ENCODE results near the gene A1BG. TPM values are rescaled to one million over a fixed set of nuclear protein-coding genes. Genes with fewer than 3 reads are reported as not detected.

The A1BG gene
- total RNA-seq, 1 experiment from 2014 or later: 1.9 TPM

GRCh38 chr19:58355215-58355796, 2.0 kb upstream of the A1BG start:
- ChIA-PET POLR2A (ENCODE audit: unreplicated experiment) (no interaction called here), CTCF (no interaction called here)
- H3K79me2 ChIP-seq (ENCODE audit: low read length): no peaks in the 10 kb centered on the region
- no peak for DNase-seq
- H4K20me1 ChIP-seq (ENCODE audit: low read length): no peaks in the 10 kb centered on the region
- H2AFZ ChIP-seq (ENCODE audit: low read length): no peak overlapping the region
- no peaks in the 10 kb centered on the region for H3K4me1 ChIP-seq (ENCODE audit: insufficient read depth, low read length)
- no peaks in the 10 kb centered on the region for H3K36me3 ChIP-seq (ENCODE audit: low read depth, low read length)
- no peak overlapping the region for H3K4me2 ChIP-seq (ENCODE audit: low read length)
- H3K9ac ChIP-seq (ENCODE audit: low read length): no peak overlapping the region
- intact Hi-C loops (cut with micrococcal nuclease): no loop called here
- H3K9me2 ChIP-seq (replicated peaks; ENCODE audit: low read length): no peaks in the 10 kb centered on the region
- no peaks in the 10 kb centered on the region for H3F3A ChIP-seq (ENCODE audit: low read length, unreplicated experiment)
- H3K9me3 ChIP-seq (ENCODE audit: low read length): no peaks in the 10 kb centered on the region
- no peak overlapping the region for H3K27ac ChIP-seq (ENCODE audit: low read length)
- peaks cover 7% of the 10 kb centered on the region for H3K27me3 ChIP-seq (ENCODE audit: low read length)
- no peak overlapping the region for H3K4me3 ChIP-seq (ENCODE audit: low read length)
- no peak for ATAC-seq
- no TSS peak for BruUV-seq (replicated peaks)
- no peak for TF ChIP-seq CTCF (conservative IDR thresholded peaks at IDR 0.05; ENCODE audit: low read depth, low read length)

GRCh38 chr19:58354478-58355030, 1.3 kb upstream of the A1BG start:
- H3K4me2 ChIP-seq (ENCODE audit: low read length): no peak overlapping the region
- H3K4me3 ChIP-seq (ENCODE audit: low read length): no peak overlapping the region
- no peaks in the 10 kb centered on the region for H3K4me1 ChIP-seq (ENCODE audit: insufficient read depth, low read length)
- ATAC-seq: no peak
- H2AFZ ChIP-seq (ENCODE audit: low read length): no peak overlapping the region
- ChIA-PET POLR2A (ENCODE audit: unreplicated experiment) (no interaction called here), CTCF (no interaction called here)
- BruUV-seq (replicated peaks): no TSS peak
- no peaks in the 10 kb centered on the region for H3K9me3 ChIP-seq (ENCODE audit: low read length)
- H3K9me2 ChIP-seq (replicated peaks; ENCODE audit: low read length): no peaks in the 10 kb centered on the region
- H3F3A ChIP-seq (ENCODE audit: low read length, unreplicated experiment): no peaks in the 10 kb centered on the region
- H3K27ac ChIP-seq (ENCODE audit: low read length): no peak overlapping the region
- peaks cover 15% of the 10 kb centered on the region for H3K27me3 ChIP-seq (ENCODE audit: low read length)
- H3K79me2 ChIP-seq (ENCODE audit: low read length): no peaks in the 10 kb centered on the region
- no peak for DNase-seq
- H4K20me1 ChIP-seq (ENCODE audit: low read length): no peaks in the 10 kb centered on the region
- H3K36me3 ChIP-seq (ENCODE audit: low read depth, low read length): no peaks in the 10 kb centered on the region
- H3K9ac ChIP-seq (ENCODE audit: low read length): no peak overlapping the region
- TF ChIP-seq EZH2phosphoT487 (IDR thresholded peaks at IDR 0.05; ENCODE audit: borderline replicate concordance, low read length) (no peak), EZH2 (IDR thresholded peaks at IDR 0.05; ENCODE audit: low read length, unreplicated experiment) (no peak), CTCF (conservative IDR thresholded peaks at IDR 0.05; ENCODE audit: low read depth, low read length) (no peak)
- intact Hi-C loops (cut with micrococcal nuclease): no loop called here

GRCh38 chr19:58353717-58354477, 605 bp upstream of the A1BG start:
- H3K9me2 ChIP-seq (replicated peaks; ENCODE audit: low read length): no peaks in the 10 kb centered on the region
- no peak overlapping the region for H3K27ac ChIP-seq (ENCODE audit: low read length)
- no peaks in the 10 kb centered on the region for H3K79me2 ChIP-seq (ENCODE audit: low read length)
- POLR2A ChIA-PET (ENCODE audit: unreplicated experiment): no interaction called here
- no peaks in the 10 kb centered on the region for H4K20me1 ChIP-seq (ENCODE audit: low read length)
- no peak overlapping the region for H2AFZ ChIP-seq (ENCODE audit: low read length)
- no peak for ATAC-seq
- no peaks in the 10 kb centered on the region for H3F3A ChIP-seq (ENCODE audit: low read length, unreplicated experiment)
- TF ChIP-seq CTCF (conservative IDR thresholded peaks at IDR 0.05; ENCODE audit: low read depth, low read length) (no peak), EZH2phosphoT487 (IDR thresholded peaks at IDR 0.05; ENCODE audit: borderline replicate concordance, low read length) (no peak), EZH2 (IDR thresholded peaks at IDR 0.05; ENCODE audit: low read length, unreplicated experiment) (no peak)
- CTCF ChIA-PET: no interaction called here
- intact Hi-C loops (cut with micrococcal nuclease): no loop called here
- H3K4me3 ChIP-seq (ENCODE audit: low read length): no peak overlapping the region
- no TSS peak for BruUV-seq (replicated peaks)
- no peak overlapping the region for H3K4me2 ChIP-seq (ENCODE audit: low read length)
- no peak overlapping the region for H3K9ac ChIP-seq (ENCODE audit: low read length)
- no peak for DNase-seq
- no peaks in the 10 kb centered on the region for H3K4me1 ChIP-seq (ENCODE audit: insufficient read depth, low read length)
- H3K36me3 ChIP-seq (ENCODE audit: low read depth, low read length): no peaks in the 10 kb centered on the region
- H3K9me3 ChIP-seq (ENCODE audit: low read length): no peaks in the 10 kb centered on the region
- H3K27me3 ChIP-seq (ENCODE audit: low read length): peaks cover 19% of the 10 kb centered on the region

Measured in PC-3 (cell line).